Activated B cell treated with CpG ODN at 0.5 μM for 24 hours (primary cell): ENCODE results near the gene CMTM7. TPM values are rescaled to one million over a fixed set of nuclear protein-coding genes. Genes with fewer than 3 reads are reported as not detected.

ENCODE experiments used
- ATAC-seq: fragments of 200-7000 bp; cut with Tn5 transposase; one replicate; pipeline ENCODE4 v1.10.0; 2021; ENCODE audit warnings: low read depth, mild to moderate bottlenecking, moderate library complexity
- CTCF ChIA-PET: fragments of 350-600 bp; sonication (Branson Sonifier 250); formaldehyde crosslinking; loops from one replicate; lab custom pipeline; 2021; ENCODE audit warnings: antibody characterized with exemption; lab: Charles Lee
- POLR2A ChIA-PET: fragments of 350-600 bp; sonication (Branson Sonifier 250); formaldehyde crosslinking; loops from one replicate; lab custom pipeline; 2021; ENCODE audit warnings: antibody characterized with exemption; lab: Charles Lee
- DNase-seq: peaks from one replicate; pipeline ENCODE4 v3.0.0; 2022
- H3K27ac Mint-ChIP-seq: one replicate; pipeline ENCODE4 v1.8.0; 2020; ENCODE audit warnings: mixed read lengths
- H3K27me3 Mint-ChIP-seq: one replicate; pipeline ENCODE4 v1.8.0; 2021; ENCODE audit warnings: mixed read lengths
- H3K36me3 Mint-ChIP-seq: one replicate; pipeline ENCODE4 v1.8.0; 2021; ENCODE audit warnings: low read depth, mixed read lengths
- H3K4me1 Mint-ChIP-seq: one replicate; pipeline ENCODE4 v1.8.0; 2021; ENCODE audit warnings: mixed read lengths
- H3K4me3 Mint-ChIP-seq: one replicate; pipeline ENCODE4 v1.8.0; 2020; ENCODE audit warnings: mild to moderate bottlenecking, mixed read lengths
- H3K9me3 Mint-ChIP-seq: one replicate; pipeline ENCODE4 v1.8.0; 2020; ENCODE audit warnings: mixed read lengths
- intact Hi-C: fragments of 100-400 bp; cut with micrococcal nuclease; formaldehyde crosslinking; loops from one replicate; pipeline ENCODE4 v1.15.1; 2024
- total RNA-seq: library from RNA; stranded (reverse); gene quantifications from 2 replicates; pipeline ENCODE4 v1.2.3, GENCODE V29; 2022
- TF ChIP-seq, protein P1 (sequence below): fragments of 200-600 bp; IDR thresholded peaks from one replicate; pipeline ENCODE4 v1.8.0; 2022; ENCODE audit warnings: antibody characterized with exemption, mild to moderate bottlenecking

CMTM7 gene
- total RNA-seq, 1 donor from 2014 or later, result 82.1 TPM

DNA sequence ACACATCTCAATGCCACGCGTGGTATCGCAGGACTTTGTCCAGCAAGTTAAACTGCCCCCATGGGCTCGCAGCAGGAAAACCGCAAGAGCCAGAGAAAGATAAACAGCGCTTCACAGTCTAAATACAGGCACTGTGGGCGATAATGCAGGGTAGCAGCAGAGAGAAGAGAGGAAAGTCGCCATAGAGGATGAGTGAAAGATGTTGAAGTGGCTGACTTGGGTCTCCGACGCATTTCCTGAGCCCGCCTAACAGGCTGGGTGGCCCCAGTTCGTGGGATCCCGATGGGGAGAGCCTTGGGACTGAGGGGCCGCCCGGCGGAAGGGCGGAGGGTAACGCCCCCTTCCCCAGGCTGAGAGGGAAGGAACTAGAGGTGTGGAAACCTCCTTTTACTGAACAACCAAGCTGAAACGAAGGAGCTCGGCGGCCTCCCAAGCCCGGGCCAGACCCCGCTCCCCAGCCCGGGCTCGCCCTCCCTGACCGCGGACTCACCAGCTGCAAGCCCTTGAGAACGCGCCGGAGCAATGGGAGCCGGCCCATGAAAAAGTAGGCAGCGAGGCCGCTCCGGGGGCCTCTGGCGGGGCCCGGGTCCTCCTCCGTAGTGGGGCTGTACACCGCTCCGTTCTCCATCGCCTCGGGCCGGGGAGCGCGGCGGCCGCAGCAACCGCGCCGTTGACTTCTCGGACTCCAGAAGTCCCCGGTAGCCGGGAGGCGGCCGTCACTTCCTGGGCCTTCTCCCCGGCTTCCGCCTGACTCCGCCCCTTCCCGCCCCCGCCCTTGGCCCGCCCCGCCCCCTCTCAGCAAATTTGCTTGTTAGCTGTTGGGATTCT, 110.7 kb downstream of the CMTM7 start, which contains the start of gene CMTM6:
CMTM6 (minus strand) TSS at position 735 of the 828 bp plus-strand sequence; CDS start at position 628, 107 bp downstream.
- ChIA-PET CTCF (interaction anchor here (0.9 to 1.6 kb wide), 3 partner anchors 8 to 35 kb away, joined by 3 to 5 read pairs (median 4); no protein-coding TSS in a partner anchor), POLR2A (interaction anchor here (0.6 to 2.4 kb wide), 22 partner anchors 8 to 970 kb away, joined by 3 to 17 read pairs (median 4); partner anchors contain the start of genes CMTM7, CNOT10, DYNC1LI1 and STT3B)
- peak; percentile 80 for ATAC-seq
- DNase-seq, result peak; percentile 67
- H3K27me3 Mint-ChIP-seq, result no peaks in the 10 kb centered on the region
- H3K4me3 Mint-ChIP-seq, result peak within 1 kb of the TSS; percentile 98
- peak within 1 kb of the TSS; percentile 90 for H3K27ac Mint-ChIP-seq
- no peaks in the 10 kb centered on the region for H3K9me3 Mint-ChIP-seq
- peaks cover 41% of the 10 kb centered on the region for H3K4me1 Mint-ChIP-seq
- TF ChIP-seq, protein P1, sequence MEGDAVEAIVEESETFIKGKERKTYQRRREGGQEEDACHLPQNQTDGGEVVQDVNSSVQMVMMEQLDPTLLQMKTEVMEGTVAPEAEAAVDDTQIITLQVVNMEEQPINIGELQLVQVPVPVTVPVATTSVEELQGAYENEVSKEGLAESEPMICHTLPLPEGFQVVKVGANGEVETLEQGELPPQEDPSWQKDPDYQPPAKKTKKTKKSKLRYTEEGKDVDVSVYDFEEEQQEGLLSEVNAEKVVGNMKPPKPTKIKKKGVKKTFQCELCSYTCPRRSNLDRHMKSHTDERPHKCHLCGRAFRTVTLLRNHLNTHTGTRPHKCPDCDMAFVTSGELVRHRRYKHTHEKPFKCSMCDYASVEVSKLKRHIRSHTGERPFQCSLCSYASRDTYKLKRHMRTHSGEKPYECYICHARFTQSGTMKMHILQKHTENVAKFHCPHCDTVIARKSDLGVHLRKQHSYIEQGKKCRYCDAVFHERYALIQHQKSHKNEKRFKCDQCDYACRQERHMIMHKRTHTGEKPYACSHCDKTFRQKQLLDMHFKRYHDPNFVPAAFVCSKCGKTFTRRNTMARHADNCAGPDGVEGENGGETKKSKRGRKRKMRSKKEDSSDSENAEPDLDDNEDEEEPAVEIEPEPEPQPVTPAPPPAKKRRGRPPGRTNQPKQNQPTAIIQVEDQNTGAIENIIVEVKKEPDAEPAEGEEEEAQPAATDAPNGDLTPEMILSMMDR, result no peak
- intact Hi-C loops, result loop anchor here (1.0 to 10.0 kb wide), 9 partner anchors 8 to 970 kb away; partner anchors contain the start of genes CNOT10 and STT3B
- peaks cover 29% of the 10 kb centered on the region for H3K36me3 Mint-ChIP-seq

DNA sequence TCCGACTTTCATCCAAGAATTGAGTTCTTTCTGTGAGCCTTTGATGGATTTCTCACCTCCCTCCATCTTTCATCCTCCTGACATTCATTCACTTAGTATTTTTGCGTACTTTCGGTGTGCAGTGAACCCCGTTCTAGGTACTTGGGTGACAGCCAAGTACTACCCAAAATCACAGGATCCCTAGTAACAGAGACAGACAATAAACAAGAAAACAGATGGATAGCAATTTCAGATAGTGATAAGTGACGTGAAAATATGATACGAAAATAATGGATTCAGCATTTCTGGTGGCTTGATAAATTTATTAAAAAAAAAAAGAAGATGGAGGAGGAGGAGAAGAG, 111.3 kb downstream of the CMTM7 start:
- intact Hi-C loops, result loop anchor here (1.0 to 10.0 kb wide), 9 partner anchors 9 to 971 kb away; partner anchors contain the start of genes CNOT10 and STT3B
- POLR2A ChIA-PET, result interaction anchor here (0.6 to 2.4 kb wide), 17 partner anchors 9 to 970 kb away, joined by 3 to 17 read pairs (median 4); partner anchors contain the start of genes CMTM7, CNOT10, DYNC1LI1 and STT3B
- DNase-seq (no peak), ATAC-seq (no peak)
- no peaks in the 10 kb centered on the region for H3K27me3 Mint-ChIP-seq
- H3K27ac Mint-ChIP-seq, result peak overlapping the region; percentile 90
- no peaks in the 10 kb centered on the region for H3K9me3 Mint-ChIP-seq
- TF ChIP-seq, protein P1, result no peak
- CTCF ChIA-PET, result interaction anchor here (0.9 to 1.6 kb wide), 2 partner anchors 11 to 35 kb away, joined by 3 to 5 read pairs; no protein-coding TSS in a partner anchor
- peak overlapping the region; percentile 98 for H3K4me3 Mint-ChIP-seq
- peaks cover 37% of the 10 kb centered on the region for H3K4me1 Mint-ChIP-seq
- H3K36me3 Mint-ChIP-seq, result peaks cover 25% of the 10 kb centered on the region

Other genes starting within 250 kb of the CMTM7 start
- 0.24 TPM in 1 of 2 replicates, not detected in the other for gene CMTM8, start 153.2 kb upstream of the CMTM7 start, total RNA-seq
- gene CMTM6, start 111.0 kb downstream of the CMTM7 start, total RNA-seq, result 84.6 and 90.1 TPM in 2 replicates
- gene DYNC1LI1, start 179.0 kb downstream of the CMTM7 start, total RNA-seq, result 32.6 and 38.8 TPM in 2 replicates